GM18505 (cell line): ENCODE data around the gene TRPT1.
"Not testable (repeated sequence)": the region's sequence is repeated elsewhere in the genome, so short reads cannot be mapped to it uniquely, and the experiment has no call there.

Source experiments
- ATAC-seq: cut with Tn5 transposase; IDR thresholded peaks from one replicate; pipeline ENCODE4 v1.9.1; 2021; ENCODE audit not compliant: unreplicated experiment
- POLR2A ChIP-seq: IDR thresholded peaks from 4 replicates; pipeline ENCODE4 v1.6.1; 2011; ENCODE audit warnings: borderline replicate concordance; ENCODE audit not compliant: insufficient read depth, insufficient read length; ENCODE audit errors: extremely low read depth

TRPT1 gene

GRCh38 chr11:64252003-64252872 is 26.3 kb upstream of the TRPT1 start:
- TF ChIP-seq POLR2A = no peak
- no peak for ATAC-seq

- no peak for TF ChIP-seq POLR2A
- peak; percentile 11 for ATAC-seq
These were observed 25.7 kb upstream of the TRPT1 start for GRCh38 chr11:64251753-64252002.

GRCh38 chr11:64251016-64251752 is 25.2 kb upstream of the TRPT1 start, which contains the start of gene PLCB3:
Gene PLCB3, plus strand, starts transcription at chr11:64251530. Its CDS starts 120 bp downstream, at chr11:64251650.
- TF ChIP-seq POLR2A = peak; percentile 46

GRCh38 chr11:64250415-64251015 is 24.5 kb upstream of the TRPT1 start:
- no peak for TF ChIP-seq POLR2A
- ATAC-seq = no peak

More at GRCh38 chr11:64251016-64251752, 25.2 kb upstream of the TRPT1 start, which contains the start of gene PLCB3:
- peak; percentile 38 for ATAC-seq

- ATAC-seq = no peak
- no peak for TF ChIP-seq POLR2A
These were observed 23.8 kb upstream of the TRPT1 start for GRCh38 chr11:64249563-64250414.

- ATAC-seq = no peak
- TF ChIP-seq POLR2A = no peak
These were observed 23.1 kb upstream of the TRPT1 start for GRCh38 chr11:64249038-64249437.

- TF ChIP-seq POLR2A = no peak
- ATAC-seq = no peak
These were observed 22.6 kb upstream of the TRPT1 start for GRCh38 chr11:64248578-64248977.

- no peak for ATAC-seq
- TF ChIP-seq POLR2A = no peak
These were observed 21.9 kb upstream of the TRPT1 start for GRCh38 chr11:64247729-64248531.

- no peak for TF ChIP-seq POLR2A
- ATAC-seq = no peak
These were observed 21.1 kb upstream of the TRPT1 start, which contains the start of gene PPP1R14B for GRCh38 chr11:64246871-64247728. Gene PPP1R14B, minus strand, starts transcription at chr11:64246943. Its CDS starts 270 bp downstream, at chr11:64246673.

- ATAC-seq = not testable (repeated sequence)
These were observed 20.6 kb upstream of the TRPT1 start for GRCh38 chr11:64246621-64246870.

- ATAC-seq = no peak
- TF ChIP-seq POLR2A = peak; percentile 52
These were observed 20.0 kb upstream of the TRPT1 start for GRCh38 chr11:64245797-64246620.
